Measurements from ENCODE around the gene OSBPL6.

DNA sequence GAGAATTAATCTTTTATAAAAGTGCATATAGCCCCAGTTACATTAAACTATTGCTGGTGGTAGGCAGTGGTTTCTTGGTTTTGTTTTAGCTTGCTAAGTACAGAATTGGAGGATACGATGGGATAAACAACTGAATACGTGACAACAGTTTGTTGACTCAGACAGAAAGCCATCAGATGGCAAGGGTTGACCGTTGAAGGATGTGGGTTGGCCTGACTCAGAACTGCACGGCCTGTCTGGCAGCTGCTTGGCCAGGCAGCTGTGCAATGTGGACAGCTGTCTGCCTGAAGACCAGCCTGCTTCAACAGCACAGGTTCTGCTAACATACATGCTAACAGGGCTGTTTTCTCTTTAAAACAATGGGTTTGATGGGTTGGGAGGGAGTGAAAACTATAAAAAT, 210.1 kb downstream of the OSBPL6 start:
- TF ChIP-seq, protein P1, sequence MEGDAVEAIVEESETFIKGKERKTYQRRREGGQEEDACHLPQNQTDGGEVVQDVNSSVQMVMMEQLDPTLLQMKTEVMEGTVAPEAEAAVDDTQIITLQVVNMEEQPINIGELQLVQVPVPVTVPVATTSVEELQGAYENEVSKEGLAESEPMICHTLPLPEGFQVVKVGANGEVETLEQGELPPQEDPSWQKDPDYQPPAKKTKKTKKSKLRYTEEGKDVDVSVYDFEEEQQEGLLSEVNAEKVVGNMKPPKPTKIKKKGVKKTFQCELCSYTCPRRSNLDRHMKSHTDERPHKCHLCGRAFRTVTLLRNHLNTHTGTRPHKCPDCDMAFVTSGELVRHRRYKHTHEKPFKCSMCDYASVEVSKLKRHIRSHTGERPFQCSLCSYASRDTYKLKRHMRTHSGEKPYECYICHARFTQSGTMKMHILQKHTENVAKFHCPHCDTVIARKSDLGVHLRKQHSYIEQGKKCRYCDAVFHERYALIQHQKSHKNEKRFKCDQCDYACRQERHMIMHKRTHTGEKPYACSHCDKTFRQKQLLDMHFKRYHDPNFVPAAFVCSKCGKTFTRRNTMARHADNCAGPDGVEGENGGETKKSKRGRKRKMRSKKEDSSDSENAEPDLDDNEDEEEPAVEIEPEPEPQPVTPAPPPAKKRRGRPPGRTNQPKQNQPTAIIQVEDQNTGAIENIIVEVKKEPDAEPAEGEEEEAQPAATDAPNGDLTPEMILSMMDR (IDR thresholded peaks at IDR 0.05; ENCODE audit: low read depth, low read length) = no peak
- no peak for TF ChIP-seq POLR2A (IDR thresholded peaks at IDR 0.05; ENCODE audit: extremely low read depth, insufficient read length)

Data from NB4 (cell line).